ENCODE data around the gene YBX2.

DNA sequence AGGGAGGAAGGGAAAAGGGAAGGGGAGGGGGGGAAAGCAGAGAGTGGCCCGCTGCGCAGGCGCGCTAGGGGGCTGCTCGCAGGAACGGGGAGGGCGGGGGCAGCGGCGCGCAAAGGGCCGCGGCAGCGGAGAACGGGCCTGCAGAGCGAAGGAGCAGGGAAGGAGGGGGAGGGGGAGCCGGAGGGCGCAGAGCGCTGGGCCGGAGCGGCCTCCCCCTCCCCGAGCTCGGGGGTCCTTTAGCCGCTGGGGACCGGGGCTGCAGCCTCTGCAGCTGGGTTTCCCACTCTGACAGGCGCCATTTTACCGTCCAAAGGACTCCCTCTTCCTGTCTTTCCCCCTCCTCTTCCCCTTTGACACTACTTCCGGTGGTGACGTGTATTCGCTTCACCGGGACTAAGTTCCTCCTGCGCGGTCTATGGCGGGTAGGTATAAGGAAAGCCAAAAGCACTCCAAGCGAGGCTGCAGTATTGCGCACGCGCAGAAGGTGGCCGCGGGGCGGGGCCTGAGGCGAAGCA lies 42.7 kb downstream of the YBX2 start, which contains the start of gene CTDNEP1:
- TF ChIP-seq, protein P1, sequence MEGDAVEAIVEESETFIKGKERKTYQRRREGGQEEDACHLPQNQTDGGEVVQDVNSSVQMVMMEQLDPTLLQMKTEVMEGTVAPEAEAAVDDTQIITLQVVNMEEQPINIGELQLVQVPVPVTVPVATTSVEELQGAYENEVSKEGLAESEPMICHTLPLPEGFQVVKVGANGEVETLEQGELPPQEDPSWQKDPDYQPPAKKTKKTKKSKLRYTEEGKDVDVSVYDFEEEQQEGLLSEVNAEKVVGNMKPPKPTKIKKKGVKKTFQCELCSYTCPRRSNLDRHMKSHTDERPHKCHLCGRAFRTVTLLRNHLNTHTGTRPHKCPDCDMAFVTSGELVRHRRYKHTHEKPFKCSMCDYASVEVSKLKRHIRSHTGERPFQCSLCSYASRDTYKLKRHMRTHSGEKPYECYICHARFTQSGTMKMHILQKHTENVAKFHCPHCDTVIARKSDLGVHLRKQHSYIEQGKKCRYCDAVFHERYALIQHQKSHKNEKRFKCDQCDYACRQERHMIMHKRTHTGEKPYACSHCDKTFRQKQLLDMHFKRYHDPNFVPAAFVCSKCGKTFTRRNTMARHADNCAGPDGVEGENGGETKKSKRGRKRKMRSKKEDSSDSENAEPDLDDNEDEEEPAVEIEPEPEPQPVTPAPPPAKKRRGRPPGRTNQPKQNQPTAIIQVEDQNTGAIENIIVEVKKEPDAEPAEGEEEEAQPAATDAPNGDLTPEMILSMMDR (IDR thresholded peaks at IDR 0.05; ENCODE audit: low read depth, low read length) = no peak
- TF ChIP-seq POLR2A (IDR thresholded peaks at IDR 0.05; ENCODE audit: extremely low read depth, insufficient read length) (no peak), MYC (IDR thresholded peaks at IDR 0.05; ENCODE audit: low read depth, low read length) (peak; percentile 61; the same call in 1 of the 2 replicates)
